ENCODE measurements around the gene KCNT2. TPM values are rescaled to one million over a fixed set of nuclear protein-coding genes. Genes with fewer than 3 reads are reported as not detected.

The KCNT2 gene
- total and polyA plus RNA-seq, 10 of the 15 experiments (the other 5 are each of a cell fraction or from before 2014, with no cell fraction given), result not detected

GRCh38 chr1:196584696-196585095, 23.5 kb downstream of the KCNT2 start (continued):
- TF ChIP-seq HDAC2 (IDR thresholded peaks at IDR 0.05) (no peak), HDAC6 (IDR thresholded peaks at IDR 0.05; ENCODE audit: unreplicated experiment) (no peak), STAT1 (conservative IDR thresholded peaks at IDR 0.05) (no peak), ESRRA (IDR thresholded peaks at IDR 0.05; ENCODE audit: low read length) (no peak), CREM (IDR thresholded peaks at IDR 0.05; ENCODE audit: low read depth) (no peak), SUZ12 (IDR thresholded peaks at IDR 0.05; ENCODE audit: unreplicated experiment) (no peak), NRF1 (conservative IDR thresholded peaks at IDR 0.05; ENCODE audit: low read depth, low read length) (no peak)
- TF ChIP-seq, protein P1, sequence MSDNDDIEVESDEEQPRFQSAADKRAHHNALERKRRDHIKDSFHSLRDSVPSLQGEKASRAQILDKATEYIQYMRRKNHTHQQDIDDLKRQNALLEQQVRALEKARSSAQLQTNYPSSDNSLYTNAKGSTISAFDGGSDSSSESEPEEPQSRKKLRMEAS (IDR thresholded peaks at IDR 0.05; ENCODE audit: low read depth, low read length), result no peak

GRCh38 chr1:196577386-196577785, 30.9 kb downstream of the KCNT2 start:
- no peak for DNase-seq (ENCODE audit: low read depth, low spot score)
- in situ Hi-C loops (cut with MboI), result no loop called here
- no TSS peak for BruUV-seq (replicated peaks)
- SMC1A ChIA-PET (ENCODE audit: uncharacterized antibody, unreplicated experiment), result no interaction called here
- RAD21 ChIA-PET (ENCODE audit: unreplicated experiment), result no interaction called here
- H4K20me1 ChIP-seq (ENCODE audit: control insufficient read depth, insufficient read depth), result no peaks in the 10 kb centered on the region
- H3K9ac ChIP-seq (ENCODE audit: control insufficient read depth, insufficient read depth, low read length), result no peak overlapping the region
- intact Hi-C loops (cut with micrococcal nuclease; ENCODE audit: unreplicated experiment), result no loop called here
- H3K4me1 ChIP-seq (ENCODE audit: control insufficient read depth, insufficient read depth, low read length), result no peaks in the 10 kb centered on the region
- H3K4me3 ChIP-seq, result no peak overlapping the region
- no peaks in the 10 kb centered on the region for H3K36me3 ChIP-seq (ENCODE audit: control insufficient read depth in 2 of 2, insufficient read depth in 2 of 2, low read length in 1 of 2)
- H3K27me3 ChIP-seq (replicated peaks in 1 of 2; ENCODE audit: control insufficient read depth in 2 of 2, insufficient read depth in 2 of 2, low read length in 1 of 2), result no peaks in the 10 kb centered on the region
- FAIRE-seq, result no peak
- H3K9me3 ChIP-seq (replicated peaks; ENCODE audit: control insufficient read depth, insufficient read depth, low read length), result no peaks in the 10 kb centered on the region
- no peak for ATAC-seq
- H2AFZ ChIP-seq (ENCODE audit: control insufficient read depth, low read depth, low read length), result no peak overlapping the region
- TF ChIP-seq E4F1 (IDR thresholded peaks at IDR 0.05; ENCODE audit: borderline replicate concordance, partially characterized antibody), result no peak
- TF ChIP-seq ZBTB11 (CRISPR knock-in tag; IDR thresholded peaks at IDR 0.05), result no peak
- no peak for TF ChIP-seq SMC3 (IDR thresholded peaks at IDR 0.05; ENCODE audit: borderline replicate concordance, low read length)
- no peak for TF ChIP-seq PKNOX1 (IDR thresholded peaks at IDR 0.05)
- no peak for TF ChIP-seq ZNF24 (IDR thresholded peaks at IDR 0.05)
- no peak overlapping the region for H3K4me2 ChIP-seq (ENCODE audit: control insufficient read depth, insufficient read depth)
- no peaks in the 10 kb centered on the region for H3K79me2 ChIP-seq (ENCODE audit: control insufficient read depth, insufficient read depth, low read length)
- POLR2A ChIA-PET, result no interaction called here
- 0% methylated on average over 2 of the region's 2 CpGs for WGBS (ENCODE audit: insufficient coverage, insufficient replicate concordance, low lambda C conversion rate, missing lambda C conversion rate)
- CTCF ChIA-PET, result no interaction called here
- no peak overlapping the region for H3K27ac ChIP-seq (ENCODE audit: control insufficient read depth, insufficient read depth)

All from GM12878 (cell line).